Osteoblast (primary cell): ENCODE data around the gene SDHAF2. TPM values are rescaled to one million over a fixed set of nuclear protein-coding genes. Genes with fewer than 3 reads are reported as not detected.

Source experiments
- DNase-seq: peaks from one replicate; pipeline ENCODE4 v3.0.0; 2011; ENCODE audit warnings: low spot score, mixed read lengths; ENCODE audit not compliant: insufficient read length; ENCODE audit errors: missing footprints
- H2AFZ ChIP-seq: 2 replicates; pipeline ENCODE4 v1.6.0; 2011; ENCODE audit warnings: mild to moderate bottlenecking, low read length
- H3K27ac ChIP-seq: 2 replicates; pipeline ENCODE4 v1.5.1; 2011; ENCODE audit warnings: mild to moderate bottlenecking, low read depth, low read length, moderate library complexity
- H3K27me3 ChIP-seq: 2 replicates; pipeline ENCODE4 v1.6.0; 2012; ENCODE audit warnings: mild to moderate bottlenecking, control low read depth, inconsistent platforms, low read length, moderate library complexity; ENCODE audit not compliant: insufficient read depth
- H3K36me3 ChIP-seq: 2 replicates; pipeline ENCODE4 v1.5.1; 2011; ENCODE audit warnings: mild to moderate bottlenecking, low read length, control low read depth, moderate library complexity; ENCODE audit not compliant: insufficient read depth
- H3K4me1 ChIP-seq: 2 replicates; pipeline ENCODE4 v1.5.1; 2011; ENCODE audit warnings: mild to moderate bottlenecking, low read length, control low read depth, moderate library complexity; ENCODE audit not compliant: insufficient read depth
- H3K4me2 ChIP-seq: 2 replicates; pipeline ENCODE4 v1.6.0; 2011; ENCODE audit warnings: mild to moderate bottlenecking, low read length; ENCODE audit not compliant: insufficient read depth
- H3K4me3 ChIP-seq: fragments of 200-600 bp; sonication (generic); 3 replicates; pipeline ENCODE4 v1.5.1; 2012; ENCODE audit warnings: mild to moderate bottlenecking, low read length, inconsistent platforms; ENCODE audit not compliant: insufficient read depth
- H3K79me2 ChIP-seq: 2 replicates; pipeline ENCODE4 v1.6.0; 2012; ENCODE audit warnings: mild to moderate bottlenecking, low read length, control low read depth, inconsistent platforms; ENCODE audit not compliant: insufficient read depth
- H3K9me3 ChIP-seq: 2 replicates; pipeline ENCODE4 v1.5.1; 2011; ENCODE audit warnings: low read depth, low read length, control low read depth
- H4K20me1 ChIP-seq: 2 replicates; pipeline ENCODE4 v1.6.0; 2012; ENCODE audit warnings: mild to moderate bottlenecking, low read length, control low read depth; ENCODE audit not compliant: insufficient read depth
- CTCF ChIP-seq: IDR thresholded peaks from 2 replicates; pipeline ENCODE4 v1.5.1; 2011; ENCODE audit warnings: mild to moderate bottlenecking, low read depth, low read length, moderate library complexity; ENCODE audit errors: extremely low read depth
- total RNA-seq: library from RNA; depleted of rRNA; stranded (reverse); fragments of >200 nt; gene quantifications from 2 replicates; pipeline ENCODE4 v1.2.3, GENCODE V29; 2012

SDHAF2 gene
- total RNA-seq, 1 donor = 46.3 TPM

DNA sequence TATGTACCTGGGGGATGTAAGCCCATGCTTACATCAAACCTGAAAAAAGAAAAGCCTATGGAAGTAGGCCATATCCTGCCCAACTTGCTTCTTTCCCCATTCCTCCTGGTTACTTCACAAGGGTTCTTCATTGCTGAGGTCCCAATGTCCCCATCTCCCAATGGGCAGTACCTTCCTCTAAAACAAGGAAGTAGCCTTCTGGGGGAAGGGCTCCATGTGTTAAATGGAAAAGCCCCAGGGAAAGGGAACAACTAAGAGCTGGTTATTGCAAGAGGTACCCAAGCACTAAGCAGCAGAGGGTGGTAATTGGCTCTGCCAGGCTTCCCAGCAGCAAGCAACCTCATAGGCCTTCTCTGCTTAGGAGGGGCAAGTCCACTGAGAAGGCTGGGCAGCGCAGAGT lies 26.3 kb upstream of the SDHAF2 start:
- no peak for TF ChIP-seq CTCF

DNA sequence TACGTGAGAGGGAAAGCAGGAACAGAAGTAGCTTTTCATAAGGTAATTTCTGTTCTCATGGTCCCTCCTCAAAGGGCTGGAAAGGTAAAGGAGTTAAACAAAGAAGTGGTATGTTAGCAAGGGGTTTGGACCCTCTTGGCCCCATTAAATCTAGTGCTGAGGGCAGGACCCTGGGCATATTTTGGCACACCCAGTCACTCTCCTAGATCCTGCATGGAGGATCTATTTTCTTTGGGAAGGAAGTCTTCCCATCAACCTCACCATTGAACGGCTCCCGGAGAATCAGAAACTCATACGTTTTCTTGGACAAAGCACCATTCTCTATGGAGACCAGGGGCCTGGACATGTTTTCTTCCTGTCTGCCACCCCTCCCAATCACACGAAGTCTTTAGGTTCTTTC lies 25.8 kb upstream of the SDHAF2 start:
- Histone ChIP-seq H3K27me3 (no peaks in the 10 kb centered on the region), H3K4me2 (no peak overlapping the region), H3K9me3 (no peaks in the 10 kb centered on the region), H3K79me2 (peaks cover 12% of the 10 kb centered on the region), H3K36me3 (peaks cover 68% of the 10 kb centered on the region), H4K20me1 (peaks cover 8% of the 10 kb centered on the region), H3K4me1 (peaks cover 3% of the 10 kb centered on the region), H2AFZ (no peak overlapping the region), H3K27ac (no peak overlapping the region), H3K4me3 (no peak overlapping the region)
- DNase-seq = no peak
- no peak for TF ChIP-seq CTCF

More for the DNA sequence above, 26.3 kb upstream of the SDHAF2 start:
- Histone ChIP-seq H3K9me3 (no peaks in the 10 kb centered on the region), H2AFZ (no peak overlapping the region), H3K4me1 (peaks cover 3% of the 10 kb centered on the region), H3K27me3 (no peaks in the 10 kb centered on the region), H3K4me2 (no peak overlapping the region), H4K20me1 (peaks cover 8% of the 10 kb centered on the region), H3K36me3 (peaks cover 64% of the 10 kb centered on the region), H3K79me2 (peaks cover 10% of the 10 kb centered on the region), H3K4me3 (no peak overlapping the region), H3K27ac (no peak overlapping the region)
- no peak for DNase-seq

- Histone ChIP-seq H3K27ac (no peak overlapping the region), H3K27me3 (no peaks in the 10 kb centered on the region), H3K36me3 (peaks cover 72% of the 10 kb centered on the region), H4K20me1 (peaks cover 8% of the 10 kb centered on the region), H3K4me2 (no peak overlapping the region), H2AFZ (no peak overlapping the region), H3K79me2 (peaks cover 12% of the 10 kb centered on the region), H3K4me1 (peaks cover 3% of the 10 kb centered on the region), H3K9me3 (no peaks in the 10 kb centered on the region), H3K4me3 (no peak overlapping the region)
- no peak for DNase-seq
- TF ChIP-seq CTCF = no peak
Observed at GRCh38 chr11:61404641-61405040, 25.3 kb upstream of the SDHAF2 start.

DNA sequence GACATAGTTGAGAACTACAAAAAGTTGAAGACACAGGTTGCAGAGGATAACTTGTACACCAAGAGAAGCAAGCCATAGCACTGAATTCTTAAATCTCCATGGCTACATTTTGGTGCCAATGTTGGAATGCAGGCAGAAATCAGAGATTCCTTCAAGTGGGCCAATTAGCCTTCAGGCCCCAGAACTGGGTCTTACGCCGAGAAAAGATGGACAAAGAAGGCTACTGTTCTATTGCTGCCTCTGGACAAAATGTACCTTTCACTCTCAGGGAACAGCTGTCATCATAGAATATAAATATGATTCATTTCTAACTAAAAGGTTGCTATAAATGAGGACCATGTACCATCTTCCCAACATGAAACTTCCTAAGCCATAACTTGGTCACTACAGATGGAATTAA lies 23.9 kb upstream of the SDHAF2 start:
- Histone ChIP-seq H2AFZ (no peak overlapping the region), H3K4me1 (peaks cover 3% of the 10 kb centered on the region), H3K27ac (no peak overlapping the region), H3K9me3 (no peaks in the 10 kb centered on the region), H3K4me2 (no peak overlapping the region), H3K79me2 (peaks cover 12% of the 10 kb centered on the region), H4K20me1 (peaks cover 8% of the 10 kb centered on the region), H3K27me3 (no peaks in the 10 kb centered on the region), H3K4me3 (no peak overlapping the region), H3K36me3 (peaks cover 85% of the 10 kb centered on the region)
- no peak for DNase-seq
- TF ChIP-seq CTCF = no peak
